HG02623 (cell line): ENCODE results near the gene GALNT17.
"Not testable (repeated sequence)": the region's sequence is repeated elsewhere in the genome, so short reads cannot be mapped to it uniquely, and the experiment has no call there.

Experiments used
- ATAC-seq: cut with Tn5 transposase; IDR thresholded peaks from one replicate; pipeline ENCODE4 v1.9.1; 2021; ENCODE audit warnings: moderate library complexity; ENCODE audit not compliant: unreplicated experiment

Gene GALNT17

DNA sequence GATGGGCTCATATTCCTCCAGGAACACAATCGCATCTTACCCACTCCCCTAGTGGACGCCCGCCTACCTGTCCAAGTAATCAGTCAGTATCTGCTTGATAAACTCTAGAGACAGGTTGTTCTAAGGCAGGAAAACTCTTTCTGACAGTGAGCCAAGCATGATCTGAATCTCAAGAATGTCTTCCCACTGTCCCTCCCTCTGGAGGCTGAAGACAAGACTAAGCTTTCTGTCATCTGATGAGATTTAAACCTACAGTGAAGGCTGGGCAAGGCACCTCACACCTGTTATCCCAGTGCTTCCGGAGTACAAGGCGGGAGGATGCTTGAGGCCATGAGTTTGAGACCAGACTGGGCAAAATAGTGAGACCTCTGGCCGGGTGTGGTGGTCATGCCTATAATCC is 586.6 kb downstream of the GALNT17 start:
- ATAC-seq = no peak

DNA sequence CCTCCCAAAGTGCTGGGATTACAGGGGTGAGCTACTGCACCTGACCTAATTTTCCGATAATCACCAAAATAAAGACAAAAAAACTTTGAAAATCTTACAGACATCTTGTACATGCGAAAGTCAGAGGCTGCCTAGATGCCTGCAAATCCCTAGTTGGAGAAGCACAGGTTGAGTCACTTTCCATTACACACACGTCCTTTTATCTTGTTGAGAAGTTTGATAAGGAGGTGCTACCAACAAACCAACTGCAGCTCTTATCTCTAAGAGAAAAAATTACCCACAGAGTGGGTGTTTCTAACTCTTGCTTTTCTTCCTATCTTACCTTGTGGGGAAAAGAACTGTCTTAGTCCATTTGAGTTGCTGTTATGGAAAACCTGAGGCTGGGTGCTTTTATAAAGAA is 589.8 kb downstream of the GALNT17 start:
- ATAC-seq = no peak

DNA sequence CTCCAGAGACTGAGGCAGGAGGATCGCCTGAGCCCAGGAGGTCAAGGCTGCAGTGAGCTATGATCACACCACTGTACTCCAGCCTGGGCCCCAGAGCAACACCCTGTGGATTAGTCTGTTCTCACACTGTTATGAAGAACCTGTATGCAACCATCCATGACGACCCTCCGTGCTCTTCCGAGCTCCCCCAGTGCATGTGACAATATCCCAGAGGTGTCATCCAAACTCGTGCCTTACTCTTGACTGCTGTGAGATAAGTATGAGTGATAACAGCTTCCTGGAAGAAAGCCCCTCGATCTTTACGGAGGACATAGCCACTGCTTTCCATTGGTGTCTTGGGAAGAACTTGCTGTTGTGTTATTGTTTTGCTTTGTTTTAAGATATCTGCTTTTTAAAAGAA is 591.9 kb downstream of the GALNT17 start:
- ATAC-seq = no peak

DNA sequence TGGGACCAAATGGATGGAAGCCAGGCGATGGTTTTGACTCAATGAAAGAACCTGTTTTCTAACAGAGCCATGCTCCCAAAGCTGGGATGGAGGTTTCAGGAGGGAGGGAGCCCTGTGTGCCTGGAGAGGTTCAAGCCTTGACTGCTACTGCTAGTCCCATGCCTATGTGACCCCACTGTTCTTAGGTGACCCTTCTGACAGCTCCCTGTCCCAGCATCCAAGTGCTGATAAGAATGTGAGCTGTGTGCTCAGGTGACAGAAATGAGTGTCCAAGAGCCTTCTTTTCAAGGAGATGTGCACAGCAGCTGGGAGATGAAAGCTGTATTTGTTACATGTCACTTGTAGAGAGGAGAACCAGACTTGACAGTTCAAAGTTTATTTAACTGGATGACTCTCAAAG is 595.4 kb downstream of the GALNT17 start:
- ATAC-seq = no peak

DNA sequence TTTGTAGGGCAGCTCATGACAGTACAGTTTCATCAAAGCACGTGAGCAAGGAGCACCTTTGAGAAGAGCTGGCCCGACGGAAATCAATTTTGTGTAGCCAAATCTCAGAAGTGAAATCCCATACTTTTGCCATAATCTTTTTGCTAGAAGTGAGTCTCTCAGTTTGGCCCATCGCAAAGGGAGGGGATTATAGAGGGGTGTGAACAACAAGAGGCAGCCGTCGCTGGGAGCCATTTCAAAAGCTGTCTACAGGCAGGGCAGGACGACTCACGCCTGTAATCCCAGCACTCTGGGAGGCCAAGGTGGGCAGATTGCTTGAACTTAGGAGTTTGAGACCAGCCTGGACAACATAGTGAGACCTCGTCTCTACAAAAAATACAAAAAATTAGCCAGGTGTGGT is 599.8 kb downstream of the GALNT17 start:
- no peak for ATAC-seq

DNA sequence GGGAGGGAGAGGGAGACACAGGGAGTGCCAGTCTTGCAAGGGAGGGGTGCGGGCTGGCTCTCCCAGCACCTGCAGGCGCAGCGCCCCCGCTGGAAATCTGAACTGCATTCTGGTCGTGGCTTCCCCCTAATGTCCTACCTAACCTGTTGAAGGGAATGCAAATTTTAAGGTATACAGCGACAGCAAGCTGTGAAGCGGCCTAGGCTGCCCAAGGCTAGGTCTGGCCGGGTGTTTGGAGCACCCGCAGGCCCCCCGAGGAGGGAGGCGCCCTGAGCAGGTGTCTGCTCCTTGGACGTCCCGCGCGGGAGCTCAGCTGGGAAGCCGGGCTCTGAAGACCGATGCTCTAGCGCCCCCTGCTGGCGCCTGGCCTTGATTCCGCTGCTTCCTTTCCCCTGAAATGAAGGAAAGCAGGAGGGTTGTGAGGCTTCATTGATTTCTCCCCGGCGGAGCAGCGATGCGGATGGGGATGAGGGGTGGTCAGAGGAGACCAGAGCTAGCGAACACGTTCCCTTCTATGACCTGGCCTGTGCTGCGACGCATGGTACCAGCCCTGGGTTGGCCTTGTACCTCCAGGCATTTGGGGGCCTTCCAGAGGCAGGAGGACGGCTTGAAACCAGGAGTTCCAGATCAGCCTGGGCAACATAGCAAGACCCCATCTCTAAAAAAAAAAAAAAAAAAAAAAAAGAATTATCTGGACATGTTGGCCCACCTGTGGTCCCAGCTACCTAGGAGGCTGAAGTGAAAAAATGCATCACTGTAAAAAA is 601.3 kb downstream of the GALNT17 start:
- no peak for ATAC-seq

DNA sequence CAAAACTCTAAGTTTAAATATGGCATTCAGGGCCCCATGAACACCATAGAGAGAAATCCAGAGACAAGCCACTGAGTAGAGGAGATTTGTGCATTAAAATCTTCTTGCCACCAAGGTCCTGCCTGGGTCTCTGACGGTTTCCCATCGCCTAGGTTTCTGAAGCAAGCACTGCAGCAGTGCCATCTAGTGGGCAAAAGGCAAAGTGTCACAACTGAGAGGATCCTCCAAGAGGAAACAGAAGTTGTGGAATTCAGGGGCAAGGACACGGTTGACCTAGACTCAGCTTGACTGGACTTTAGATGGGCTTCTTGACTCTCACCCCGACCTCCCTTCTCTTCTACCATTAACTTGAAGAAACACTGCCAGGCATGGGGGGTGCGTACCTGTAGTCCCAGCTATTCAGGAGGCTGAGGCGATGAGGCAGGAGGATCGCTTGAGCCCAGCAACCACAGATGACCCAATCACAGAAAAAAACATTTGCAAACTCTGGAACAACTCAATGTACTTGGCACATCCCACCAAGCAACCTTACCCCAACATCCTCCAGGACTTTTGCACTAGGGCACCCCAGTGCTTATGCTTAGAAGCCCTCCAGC is 604.1 kb downstream of the GALNT17 start:
- ATAC-seq = no peak

DNA sequence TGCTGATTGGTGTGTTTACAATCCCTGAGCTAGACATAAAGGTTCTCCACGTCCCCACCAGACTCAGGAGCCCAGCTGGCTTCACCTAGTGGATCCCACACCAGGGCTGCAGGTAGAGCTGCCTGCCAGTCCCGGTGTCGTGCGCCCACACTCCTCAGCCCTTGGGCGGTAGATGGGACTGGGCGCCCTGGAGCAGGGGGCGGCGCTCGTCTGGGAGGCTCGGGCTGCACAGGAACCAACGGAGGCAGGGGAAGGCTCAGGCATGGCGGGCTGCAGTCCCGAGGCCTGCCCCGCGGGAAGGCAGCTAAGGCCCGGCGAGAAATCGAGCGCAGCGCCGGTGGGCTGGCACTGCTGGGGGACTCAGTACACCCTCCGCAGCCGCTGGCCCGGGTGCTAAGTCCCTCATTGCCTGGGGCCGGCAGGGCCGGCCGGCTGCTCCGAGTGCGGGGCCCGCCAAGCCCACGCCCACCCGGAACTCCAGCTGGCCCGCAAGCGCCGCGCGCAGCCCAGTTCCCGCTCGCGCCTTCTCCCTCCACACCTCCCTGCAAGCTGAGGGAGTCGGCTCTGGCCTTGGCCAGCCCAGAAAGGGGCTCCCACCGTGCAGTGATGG is 606.1 kb downstream of the GALNT17 start:
- ATAC-seq = not testable (repeated sequence)

DNA sequence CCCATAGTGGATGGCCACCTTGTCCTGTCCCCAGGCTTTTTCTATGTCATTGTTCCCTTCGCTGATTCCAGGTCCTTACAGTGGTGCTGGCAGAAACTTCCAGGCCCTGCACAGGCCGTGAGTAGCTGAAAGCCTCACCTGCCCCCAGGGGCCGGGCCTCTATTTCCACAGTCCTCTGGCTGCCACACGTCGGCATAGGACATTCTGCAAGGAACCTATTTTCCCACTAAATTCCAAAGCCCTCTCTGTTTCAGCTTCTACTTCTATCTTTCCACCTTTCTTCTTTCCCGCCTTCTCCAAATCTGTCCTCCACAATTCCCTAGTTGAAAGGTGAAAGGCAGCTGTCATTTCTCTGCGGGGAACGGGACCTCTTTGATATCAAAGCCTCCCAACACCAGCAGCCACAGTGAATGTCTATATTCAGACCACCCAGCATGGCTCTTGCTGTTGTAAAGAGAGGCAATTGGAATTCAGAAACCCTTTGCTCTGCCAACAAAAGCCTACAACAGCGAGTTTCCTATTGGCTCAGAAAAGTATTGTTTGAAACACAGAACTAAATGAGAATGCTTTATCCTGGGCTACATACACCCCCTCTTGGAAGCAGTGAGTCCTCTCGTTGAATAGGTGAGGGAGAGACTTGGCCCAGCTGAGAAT is 607.7 kb downstream of the GALNT17 start:
- ATAC-seq = no peak

DNA sequence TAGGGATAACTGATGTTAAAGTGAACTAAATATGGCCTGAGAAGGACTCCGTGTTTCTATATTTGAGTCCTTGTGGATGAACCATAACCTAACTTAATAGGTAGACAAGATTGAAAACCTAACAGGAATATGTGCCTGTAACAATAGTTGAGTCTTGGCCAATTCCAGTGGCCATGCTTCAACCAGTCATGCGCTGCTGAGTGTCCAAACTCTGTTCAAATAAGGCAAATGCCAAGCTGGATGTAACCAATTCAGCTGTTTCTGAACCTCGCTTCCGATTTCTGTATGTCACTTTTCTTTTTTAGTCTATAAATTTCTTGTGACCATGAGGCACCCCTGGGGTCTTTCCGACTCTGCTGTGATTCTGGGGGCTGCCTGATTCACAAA is 608.2 kb downstream of the GALNT17 start:
- no peak for ATAC-seq

DNA sequence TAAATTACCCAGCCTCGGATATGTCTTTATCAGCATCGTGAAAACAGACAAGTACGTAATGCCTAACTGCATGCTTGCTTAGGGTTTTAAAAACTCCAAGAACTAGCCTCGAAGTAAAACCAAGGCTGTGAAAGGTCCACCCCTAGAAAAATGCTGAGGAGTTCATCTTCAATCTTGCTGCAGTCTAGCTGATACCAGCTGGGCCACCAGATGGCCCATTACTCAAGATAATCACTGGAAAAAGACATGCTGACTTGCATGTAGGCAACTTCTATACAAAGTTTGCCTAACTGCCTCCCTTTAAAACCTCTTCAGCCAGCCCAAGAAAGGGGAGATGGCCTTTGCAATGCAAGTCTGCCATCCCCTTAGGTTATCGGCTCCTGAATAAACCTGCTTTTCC is 614.1 kb downstream of the GALNT17 start:
- ATAC-seq = no peak

DNA sequence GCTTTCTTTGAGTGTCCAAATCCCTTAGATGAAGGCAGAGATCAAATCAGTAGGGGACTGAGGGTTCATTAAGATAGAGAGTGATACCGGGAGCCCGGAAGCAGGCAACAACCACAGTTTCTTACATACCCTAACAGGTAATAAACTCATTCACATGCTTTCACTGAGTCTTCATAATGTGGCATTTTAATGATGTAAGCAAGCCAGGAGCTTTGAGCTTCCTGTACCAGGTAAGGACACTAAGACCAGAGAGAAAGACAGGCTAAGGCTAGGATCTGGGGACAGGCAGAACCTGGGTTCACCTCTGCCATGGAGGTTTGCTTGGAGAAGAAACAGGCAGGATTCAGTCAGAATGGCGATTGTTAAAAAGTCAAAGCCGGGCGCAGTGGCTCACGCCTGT is 618.3 kb downstream of the GALNT17 start:
- no peak for ATAC-seq

DNA sequence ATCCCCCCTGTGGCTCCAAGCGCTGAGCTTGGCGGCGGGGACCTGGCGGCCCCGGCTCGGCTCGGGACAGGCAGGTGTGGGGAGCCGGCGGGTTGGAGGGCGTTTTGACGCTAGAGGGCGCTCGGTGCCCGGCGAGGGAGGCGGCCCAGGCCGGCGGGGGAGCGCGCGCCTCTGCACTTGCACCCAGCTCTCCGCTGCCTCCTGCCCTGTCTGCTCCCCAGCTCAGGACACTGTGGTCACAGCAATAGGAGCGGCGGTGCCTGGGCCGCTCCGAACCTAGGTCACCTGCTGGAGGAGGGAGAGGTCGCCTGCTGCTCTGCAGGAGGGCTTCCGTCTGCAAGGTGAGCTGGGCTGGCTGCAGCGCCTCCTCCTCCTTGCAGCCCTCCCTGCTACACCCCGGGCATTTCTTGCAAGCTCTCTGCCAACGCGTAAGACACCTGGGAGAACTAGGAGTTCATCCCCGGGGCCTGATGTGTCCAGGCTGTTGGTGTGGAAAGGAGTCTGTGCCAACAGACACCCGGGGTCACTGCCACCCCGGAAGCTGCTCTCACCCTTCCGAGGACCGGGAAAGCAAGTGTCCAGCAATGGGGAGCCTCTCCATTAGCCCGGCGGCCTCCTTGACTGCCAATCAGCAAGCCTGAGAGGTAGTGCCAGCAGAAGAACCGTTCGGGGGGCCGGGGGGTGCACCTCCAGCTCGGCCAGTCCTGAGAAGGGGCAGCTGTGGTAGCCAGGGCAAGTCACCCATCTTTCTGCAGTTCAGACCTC is 620.4 kb downstream of the GALNT17 start:
- ATAC-seq = no peak

DNA sequence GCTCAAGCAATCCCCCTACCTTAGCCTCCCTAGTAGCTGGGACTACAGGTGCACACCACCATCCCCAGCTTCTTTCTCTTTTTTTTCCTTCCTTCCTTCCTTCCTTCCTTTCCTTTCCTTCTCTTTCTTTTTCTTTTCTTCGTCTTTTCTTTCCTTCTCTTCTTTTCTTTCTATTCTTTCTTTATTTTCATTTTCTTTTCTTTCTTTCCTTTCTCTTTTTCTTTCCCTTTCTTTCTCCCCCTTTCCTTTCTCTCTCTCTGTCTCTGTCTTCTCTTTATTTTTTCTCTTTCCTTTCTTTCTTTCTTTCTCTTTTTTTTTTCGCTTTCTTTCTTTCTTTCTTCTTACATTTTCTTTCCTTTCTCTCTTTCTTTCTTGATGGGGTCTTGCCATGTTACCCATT is 621.3 kb downstream of the GALNT17 start:
- ATAC-seq = no peak

DNA sequence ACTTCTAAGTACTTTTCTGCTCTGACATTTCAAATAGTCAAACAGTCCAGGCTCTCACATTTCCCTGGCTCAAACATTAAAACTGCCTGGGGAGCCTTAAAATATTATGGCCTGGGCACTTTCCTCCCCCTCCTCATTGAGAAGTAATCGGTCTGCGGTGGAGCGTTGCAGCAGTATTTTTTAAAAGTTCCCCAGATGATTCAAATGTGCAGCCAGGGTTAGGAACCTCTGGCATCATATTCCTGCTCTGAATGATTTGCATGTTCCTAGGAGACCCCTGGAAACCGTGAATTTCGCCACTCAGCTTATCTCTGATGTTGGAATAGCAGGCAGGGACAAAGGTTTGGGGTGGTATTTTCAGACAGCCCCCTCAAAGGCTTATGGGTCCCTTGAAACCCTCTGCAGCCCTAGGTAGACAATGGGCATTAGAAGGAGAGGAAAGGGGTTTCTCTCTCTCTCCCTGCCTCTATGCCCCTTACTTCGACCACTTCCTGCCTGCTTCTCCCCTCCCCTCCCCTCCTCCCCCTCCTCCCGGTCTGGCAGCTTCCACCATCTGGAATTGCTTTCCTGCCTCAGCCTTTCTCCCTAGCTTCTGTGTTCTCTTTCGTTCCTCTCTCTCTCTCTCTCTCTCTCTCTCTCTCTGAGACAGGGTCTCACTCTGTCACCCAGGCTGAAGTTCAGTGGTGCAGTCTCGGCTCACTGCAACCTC is 622.2 kb downstream of the GALNT17 start:
- ATAC-seq = no peak

DNA sequence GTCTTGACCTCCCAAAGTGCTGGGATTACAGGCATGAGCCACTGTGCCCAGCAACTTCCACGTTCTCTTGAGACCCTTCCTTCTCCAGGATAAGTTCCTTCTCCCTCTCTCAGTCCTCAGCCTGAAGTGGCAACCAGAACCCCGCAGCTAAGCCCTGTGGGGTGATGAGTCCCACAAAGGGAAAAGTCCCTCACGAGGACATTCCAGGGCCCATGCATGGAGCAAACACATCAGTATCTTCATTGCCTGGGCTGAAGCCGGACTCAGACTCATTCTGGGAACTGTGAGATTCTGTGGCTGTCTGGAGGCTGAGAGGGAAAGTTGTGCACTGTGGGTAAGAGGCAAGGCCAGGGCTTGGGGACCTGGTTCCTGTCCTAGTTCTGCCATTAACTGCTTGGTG is 622.9 kb downstream of the GALNT17 start:
- no peak for ATAC-seq

DNA sequence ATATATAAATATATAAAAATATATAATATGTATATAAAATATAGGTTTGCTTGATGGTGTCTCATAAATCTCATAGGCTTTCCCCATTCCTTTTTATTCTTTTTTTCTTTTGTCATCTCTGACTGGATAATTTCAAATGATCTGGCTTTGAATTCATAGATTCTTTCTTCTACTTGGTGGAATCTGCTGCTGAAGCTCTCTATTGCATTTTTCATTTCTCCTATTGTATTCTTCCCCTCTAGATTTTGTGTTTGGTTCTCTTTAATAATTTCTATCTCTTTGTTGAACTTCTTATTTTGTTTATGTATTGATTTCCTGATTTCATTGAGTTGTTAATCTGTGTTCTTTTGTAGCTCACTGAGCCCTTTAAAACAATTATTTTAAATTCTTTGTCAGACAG is 629.4 kb downstream of the GALNT17 start:
- no peak for ATAC-seq
